Mononuclear cell (primary cell): ENCODE results near the gene SNRPA1. TPM values are rescaled to one million over a fixed set of nuclear protein-coding genes. Genes with fewer than 3 reads are reported as not detected.
"Not testable (repeated sequence)": the region's sequence is repeated elsewhere in the genome, so short reads cannot be mapped to it uniquely, and the experiment has no call there.

Experiments
- H3K27me3 ChIP-seq: 2 replicates; pipeline ENCODE4 v1.6.0; 2011; ENCODE audit warnings: low read length, control low read depth; ENCODE audit not compliant: insufficient read depth
- H3K4me1 ChIP-seq: 2 replicates; pipeline ENCODE4 v1.5.1; 2011; ENCODE audit warnings: mild to moderate bottlenecking, low read length, control low read depth; ENCODE audit not compliant: insufficient read depth
- H3K4me3 ChIP-seq: 2 replicates; pipeline ENCODE4 v1.5.1; 2011; ENCODE audit warnings: mild to moderate bottlenecking, low read length, moderate library complexity
- H3K9me3 ChIP-seq: 2 replicates; pipeline ENCODE4 v1.5.1; 2011; ENCODE audit warnings: low read depth, mild to moderate bottlenecking, control low read depth, low read length
- total RNA-seq: library from RNA; depleted of rRNA; stranded (reverse); fragments of >200 nt; gene quantifications from one replicate; pipeline ENCODE4 v1.2.3, GENCODE V29; 2012

SNRPA1 gene
- 76.1 TPM for total RNA-seq

- no peaks in the 10 kb centered on the region for H3K9me3 ChIP-seq
- H3K4me3 ChIP-seq, result peak within 1 kb of the TSS; percentile 96
- H3K4me1 ChIP-seq, result peaks cover 30% of the 10 kb centered on the region
- H3K27me3 ChIP-seq, result no peaks in the 10 kb centered on the region
These were observed at the start of gene SNRPA1 for GRCh38 chr15:101294731-101295606. TSS of gene SNRPA1 (minus strand) at chr15:101295248. CDS start at chr15:101295178, 70 bp downstream.

DNA sequence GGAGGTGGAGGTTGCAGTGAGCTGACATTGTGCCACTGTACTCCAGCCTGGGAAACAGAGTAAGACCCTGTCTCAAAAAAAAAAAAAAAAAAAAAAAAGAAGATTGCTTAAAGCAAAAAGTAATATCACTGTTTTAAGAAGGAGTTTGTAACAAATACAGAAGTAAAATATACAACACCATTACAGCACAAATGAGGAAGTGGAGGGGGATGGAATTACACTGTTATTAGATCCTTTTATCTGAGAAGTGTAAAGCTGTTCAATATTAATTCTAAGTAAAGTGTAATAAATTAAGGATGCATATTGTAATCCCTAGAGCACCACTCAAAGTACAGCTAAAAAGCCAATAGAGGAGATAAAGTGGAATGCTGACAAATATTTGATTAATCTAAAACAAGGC lies 47.0 kb upstream of the SNRPA1 start:
- no peaks in the 10 kb centered on the region for H3K9me3 ChIP-seq
- peaks cover 26% of the 10 kb centered on the region for H3K27me3 ChIP-seq
- no peak overlapping the region for H3K4me3 ChIP-seq
- H3K4me1 ChIP-seq, result no peaks in the 10 kb centered on the region

DNA sequence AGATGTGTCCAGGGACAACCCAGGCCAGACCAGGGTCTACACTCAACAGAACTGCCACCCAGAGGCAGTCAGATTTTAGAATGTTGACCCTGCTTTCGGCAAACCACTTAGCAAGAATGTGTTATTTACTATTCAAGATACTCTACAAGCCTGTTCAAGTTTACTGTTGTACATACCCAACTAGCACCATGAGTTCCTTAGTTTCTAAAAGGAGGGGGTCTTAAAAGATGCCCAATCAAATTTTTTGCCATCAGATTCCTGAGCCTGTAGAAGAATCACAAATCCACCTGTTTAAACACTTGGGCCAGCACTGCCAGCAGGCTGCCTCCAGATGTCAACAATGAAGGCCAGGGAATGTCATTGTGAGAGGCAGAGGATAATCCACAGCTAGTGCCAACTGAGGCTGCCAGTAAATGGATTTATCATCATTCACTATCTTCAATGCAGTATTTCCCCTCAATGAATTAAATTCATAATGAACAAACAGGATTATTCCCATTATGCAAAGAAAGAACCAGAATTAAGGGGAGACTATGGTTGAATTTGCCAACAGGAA lies 43.5 kb upstream of the SNRPA1 start:
- peaks cover 6% of the 10 kb centered on the region for H3K4me1 ChIP-seq
- peaks cover 19% of the 10 kb centered on the region for H3K27me3 ChIP-seq

GRCh38 chr15:101337976-101338375 lies 42.9 kb upstream of the SNRPA1 start:
- peaks cover 8% of the 10 kb centered on the region for H3K9me3 ChIP-seq
- peaks cover 18% of the 10 kb centered on the region for H3K27me3 ChIP-seq
- peaks cover 6% of the 10 kb centered on the region for H3K4me1 ChIP-seq
- no peak overlapping the region for H3K4me3 ChIP-seq

More for the DNA sequence above, 43.5 kb upstream of the SNRPA1 start:
- no peak overlapping the region for H3K4me3 ChIP-seq
- H3K9me3 ChIP-seq, result peaks cover 8% of the 10 kb centered on the region

- not testable (repeated sequence) for H3K4me1 ChIP-seq, H3K4me3 ChIP-seq, H3K9me3 ChIP-seq
These were observed 39.1 kb upstream of the SNRPA1 start for GRCh38 chr15:101333907-101334789.

DNA sequence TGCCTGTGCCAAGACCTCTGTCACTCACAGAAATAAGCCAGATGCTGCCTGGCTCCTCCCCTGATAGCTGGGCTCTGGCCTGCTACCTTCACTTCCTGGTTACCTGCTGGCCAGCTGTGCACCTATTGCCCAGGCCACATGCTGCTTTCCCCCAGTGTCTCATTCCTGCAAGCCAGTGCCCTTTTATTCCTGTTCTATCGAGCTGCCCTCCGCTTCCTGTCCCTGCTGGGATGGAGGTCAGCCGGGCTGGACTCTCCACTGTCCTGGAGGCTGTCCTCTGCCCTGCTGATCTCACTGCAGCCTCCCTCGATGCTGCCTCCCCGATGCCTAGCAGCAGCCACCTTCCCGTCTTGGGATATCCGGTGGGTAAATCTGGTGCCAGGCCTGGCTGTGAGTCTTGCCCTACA lies 37.0 kb upstream of the SNRPA1 start:
- H3K9me3 ChIP-seq, result peaks cover 8% of the 10 kb centered on the region
- H3K27me3 ChIP-seq, result no peaks in the 10 kb centered on the region
- no peak overlapping the region for H3K4me3 ChIP-seq
- peaks cover 6% of the 10 kb centered on the region for H3K4me1 ChIP-seq

More at GRCh38 chr15:101333907-101334789, 39.1 kb upstream of the SNRPA1 start:
- H3K27me3 ChIP-seq, result not testable (repeated sequence)

DNA sequence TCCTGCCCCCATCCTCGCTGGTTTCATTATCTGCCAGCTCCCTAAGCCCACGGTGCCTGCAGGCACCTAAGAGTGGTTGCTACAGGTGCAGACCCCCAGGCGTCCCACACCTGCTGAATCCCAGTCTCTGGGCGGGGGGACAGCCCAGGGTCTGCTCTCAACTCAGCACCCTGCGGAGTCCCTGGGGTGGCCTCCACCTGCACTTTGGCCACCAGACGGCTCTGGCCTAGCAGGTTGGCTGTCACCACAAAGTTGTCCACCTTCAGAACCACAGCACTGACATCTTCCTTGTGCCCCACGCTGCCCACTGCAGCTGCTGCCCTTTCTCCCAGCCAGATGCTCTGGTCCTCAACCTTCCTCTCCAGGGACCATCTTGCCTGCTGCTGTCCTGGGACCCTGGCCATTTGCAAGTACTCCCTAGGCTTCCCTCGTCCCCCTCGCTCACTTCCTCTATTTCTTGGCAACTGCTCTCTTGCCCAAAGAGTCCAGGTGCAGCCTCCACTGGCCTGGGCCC lies 34.9 kb upstream of the SNRPA1 start:
- Histone ChIP-seq H3K9me3 (peaks cover 8% of the 10 kb centered on the region), H3K4me3 (no peak overlapping the region), H3K4me1 (peaks cover 5% of the 10 kb centered on the region), H3K27me3 (no peaks in the 10 kb centered on the region)

- Histone ChIP-seq H3K4me3 (no peak overlapping the region), H3K4me1 (no peaks in the 10 kb centered on the region), H3K9me3 (peaks cover 5% of the 10 kb centered on the region), H3K27me3 (no peaks in the 10 kb centered on the region)
These were observed 34.3 kb upstream of the SNRPA1 start for GRCh38 chr15:101329309-101329863.

- no peaks in the 10 kb centered on the region for H3K4me1 ChIP-seq
- H3K9me3 ChIP-seq, result no peaks in the 10 kb centered on the region
- H3K4me3 ChIP-seq, result no peak overlapping the region
- H3K27me3 ChIP-seq, result no peaks in the 10 kb centered on the region
These were observed 33.0 kb upstream of the SNRPA1 start for GRCh38 chr15:101328001-101328400.

DNA sequence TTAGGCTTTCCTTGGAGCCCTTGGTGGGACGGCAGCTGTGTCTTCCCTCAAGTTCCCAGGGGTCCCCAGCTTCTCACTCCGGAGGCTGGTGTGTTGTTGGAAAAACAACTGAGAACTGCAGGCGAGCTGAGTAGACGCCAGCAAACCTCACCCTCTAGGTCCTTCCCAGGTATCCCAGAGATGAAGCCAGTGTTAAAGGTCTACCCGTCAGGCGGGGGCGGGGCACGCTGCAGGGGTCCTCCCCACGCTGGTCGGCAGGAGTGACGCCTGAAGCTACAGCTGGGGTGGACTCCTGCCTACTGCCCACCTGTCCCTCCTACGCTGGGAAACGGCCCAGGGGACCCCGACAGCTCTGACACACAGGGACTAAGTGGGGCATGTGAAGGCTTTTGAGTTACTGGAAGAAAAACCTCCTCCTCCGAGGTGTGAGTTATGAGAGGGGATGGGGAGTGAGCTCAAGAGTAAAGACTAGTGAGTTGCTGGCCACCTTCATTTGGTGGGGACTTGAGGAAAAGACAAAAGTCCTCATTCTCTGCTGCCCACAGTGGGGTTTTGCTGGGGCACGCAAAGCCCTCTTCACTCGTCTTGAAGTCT lies 32.2 kb upstream of the SNRPA1 start:
- no peak overlapping the region for H3K4me3 ChIP-seq
- no peaks in the 10 kb centered on the region for H3K27me3 ChIP-seq
- no peaks in the 10 kb centered on the region for H3K9me3 ChIP-seq
- H3K4me1 ChIP-seq, result no peaks in the 10 kb centered on the region

- Histone ChIP-seq H3K27me3 (no peaks in the 10 kb centered on the region), H3K4me1 (no peaks in the 10 kb centered on the region), H3K4me3 (no peak overlapping the region), H3K9me3 (no peaks in the 10 kb centered on the region)
These were observed 31.6 kb upstream of the SNRPA1 start for GRCh38 chr15:101326462-101327146.

GRCh38 chr15:101326026-101326315 lies 30.9 kb upstream of the SNRPA1 start:
- no peak overlapping the region for H3K4me3 ChIP-seq
- H3K4me1 ChIP-seq, result peaks cover 3% of the 10 kb centered on the region
- H3K9me3 ChIP-seq, result no peaks in the 10 kb centered on the region
- no peaks in the 10 kb centered on the region for H3K27me3 ChIP-seq

- H3K4me3 ChIP-seq, result no peak overlapping the region
- H3K9me3 ChIP-seq, result no peaks in the 10 kb centered on the region
- no peaks in the 10 kb centered on the region for H3K27me3 ChIP-seq
- peaks cover 8% of the 10 kb centered on the region for H3K4me1 ChIP-seq
These were observed 30.4 kb upstream of the SNRPA1 start for GRCh38 chr15:101325263-101326025.
